GM18498 (cell line): Measurements from ENCODE around the gene DIS3L2.

ENCODE experiments used
- ATAC-seq: cut with Tn5 transposase; IDR thresholded peaks from one replicate; pipeline ENCODE4 v1.9.1; 2021; ENCODE audit warnings: mild to moderate bottlenecking, moderate library complexity; ENCODE audit not compliant: unreplicated experiment

DIS3L2 gene

GRCh38 chr2:232250246-232251175 lies 289.0 kb downstream of the DIS3L2 start:
- ATAC-seq = no peak

GRCh38 chr2:232255033-232255432 lies 293.5 kb downstream of the DIS3L2 start:
- ATAC-seq = no peak

DNA sequence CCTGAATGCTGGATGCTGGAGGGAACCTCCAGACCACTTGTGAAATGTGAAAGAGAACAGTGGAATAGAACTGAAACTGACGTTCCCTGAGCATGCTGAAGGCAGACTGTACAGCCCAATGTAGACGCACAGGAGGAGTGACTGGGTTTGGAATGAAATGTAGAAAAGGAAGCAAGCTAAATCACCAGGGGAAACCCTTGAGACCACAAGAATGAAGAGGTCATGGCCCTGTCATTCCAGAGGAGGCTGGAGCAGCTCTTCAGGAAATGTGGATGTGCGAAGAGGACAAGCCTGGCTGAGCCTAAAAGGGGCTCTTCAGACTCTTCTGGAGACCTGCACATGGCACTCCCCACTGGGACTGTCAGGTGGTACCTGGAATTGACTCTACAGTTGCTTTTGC lies 298.6 kb downstream of the DIS3L2 start:
- no peak for ATAC-seq

- ATAC-seq = no peak
These were observed 300.3 kb downstream of the DIS3L2 start for GRCh38 chr2:232261776-232262175.

GRCh38 chr2:232263295-232263694 lies 301.8 kb downstream of the DIS3L2 start:
- no peak for ATAC-seq

- ATAC-seq = no peak
These were observed 302.6 kb downstream of the DIS3L2 start for GRCh38 chr2:232264081-232264480.

DNA sequence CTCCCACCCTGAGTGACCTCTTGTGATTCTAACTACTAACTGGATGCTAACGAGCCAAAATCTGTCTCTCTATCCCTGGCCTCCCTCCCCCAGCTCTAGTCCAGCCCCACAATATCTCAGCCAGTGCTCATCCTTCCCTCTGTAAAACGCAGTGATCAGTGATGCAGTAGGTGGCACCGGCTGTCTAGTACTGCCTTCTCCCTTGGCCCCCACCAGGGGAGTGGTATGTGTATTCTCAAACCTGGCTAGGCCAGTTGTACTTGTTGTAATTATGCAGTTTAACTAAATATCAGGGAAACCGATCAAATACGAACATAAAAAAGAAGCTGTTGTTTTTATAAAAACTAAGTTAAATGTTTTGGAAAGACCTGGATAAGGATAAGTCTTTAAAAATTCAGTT lies 303.8 kb downstream of the DIS3L2 start:
- ATAC-seq = no peak

DNA sequence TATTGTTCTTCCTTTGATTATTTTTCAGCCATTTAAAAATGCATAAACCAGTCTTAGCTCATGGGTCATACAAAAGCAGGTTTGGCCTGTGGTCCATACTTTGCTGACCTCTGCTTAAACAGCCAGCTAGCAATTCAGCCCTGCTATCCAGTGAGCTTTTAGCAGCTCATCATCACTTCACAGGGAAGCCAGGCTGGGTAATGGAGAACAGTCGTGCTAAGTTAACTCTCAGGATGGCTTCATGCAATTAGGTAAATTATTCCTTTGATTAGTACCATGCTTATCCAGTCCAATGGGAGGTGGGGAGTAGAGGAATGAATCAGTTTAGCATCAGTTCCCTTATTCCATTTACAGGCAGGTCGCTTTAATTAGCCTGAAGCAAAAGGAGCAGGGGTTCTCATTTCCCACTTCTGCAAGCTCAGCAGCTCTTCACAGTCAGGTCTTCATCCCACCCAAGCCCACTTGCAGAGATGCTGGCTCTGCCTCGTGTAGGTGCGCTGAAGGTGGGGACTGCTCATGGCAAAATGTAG lies 307.2 kb downstream of the DIS3L2 start:
- ATAC-seq = no peak

DNA sequence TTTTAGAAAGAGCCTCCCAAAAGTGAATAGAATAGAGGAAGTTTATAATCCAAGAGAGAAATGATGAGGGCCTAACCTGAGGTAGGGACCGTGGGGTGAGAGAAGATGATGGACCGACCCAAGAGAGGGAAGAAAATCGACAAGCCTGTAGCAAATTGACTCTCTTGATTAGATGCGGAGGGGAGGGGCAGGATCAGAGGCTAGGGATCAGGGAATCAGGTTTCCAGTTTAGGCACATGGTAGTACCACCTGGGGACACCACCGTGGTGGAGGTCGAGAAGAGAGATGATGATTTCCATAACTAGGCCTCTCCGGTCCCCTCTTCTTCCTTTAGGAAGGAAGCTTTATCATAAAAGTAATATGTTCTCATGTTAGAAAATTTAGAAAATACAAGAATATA lies 308.4 kb downstream of the DIS3L2 start:
- no peak for ATAC-seq

- no peak for ATAC-seq
These were observed 312.6 kb downstream of the DIS3L2 start for GRCh38 chr2:232273903-232274643.

GRCh38 chr2:232275670-232276069 lies 314.2 kb downstream of the DIS3L2 start:
- ATAC-seq = peak; percentile 42

DNA sequence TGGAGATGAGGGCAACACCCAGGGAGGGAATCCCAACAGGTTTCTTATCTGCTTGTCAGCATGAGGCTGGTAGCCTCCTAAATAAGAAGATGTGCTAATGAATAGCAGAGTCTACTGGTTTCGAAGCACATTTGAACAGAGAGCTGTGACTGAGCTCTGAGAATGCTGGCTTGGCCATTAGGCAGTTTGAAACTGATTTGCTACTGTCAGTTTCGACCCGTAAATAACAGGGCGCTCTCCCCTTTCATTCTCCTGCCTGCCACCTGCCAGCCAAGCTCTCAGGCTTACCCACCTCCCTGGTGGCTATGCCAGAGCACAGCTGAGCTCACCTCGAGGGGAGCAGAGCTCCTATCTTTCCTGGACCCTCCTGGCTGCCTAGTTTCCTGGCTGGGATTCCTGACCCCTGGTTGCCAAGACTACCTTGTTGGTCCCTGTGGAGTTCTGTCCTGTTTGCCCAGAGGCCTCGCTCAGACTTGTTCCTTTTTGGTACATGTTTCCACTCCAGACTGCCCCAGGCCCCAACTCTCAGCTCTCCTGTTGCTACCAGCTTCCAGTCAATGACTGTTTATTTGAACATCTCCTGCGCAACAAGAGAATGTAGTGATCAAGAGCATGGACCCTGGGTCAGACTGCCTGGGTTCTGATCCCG lies 314.7 kb downstream of the DIS3L2 start:
- peak; percentile 72 for ATAC-seq

- ATAC-seq = no peak
These were observed 315.3 kb downstream of the DIS3L2 start for GRCh38 chr2:232276733-232277313.

- no peak for ATAC-seq
These were observed 317.0 kb downstream of the DIS3L2 start for GRCh38 chr2:232278534-232278933.

GRCh38 chr2:232280341-232280740 lies 318.8 kb downstream of the DIS3L2 start:
- no peak for ATAC-seq

GRCh38 chr2:232281858-232282507 lies 320.5 kb downstream of the DIS3L2 start:
- no peak for ATAC-seq

- no peak for ATAC-seq
These were observed 321.1 kb downstream of the DIS3L2 start for GRCh38 chr2:232282508-232283055.

- ATAC-seq = no peak
These were observed 324.7 kb downstream of the DIS3L2 start for GRCh38 chr2:232286001-232286868.

DNA sequence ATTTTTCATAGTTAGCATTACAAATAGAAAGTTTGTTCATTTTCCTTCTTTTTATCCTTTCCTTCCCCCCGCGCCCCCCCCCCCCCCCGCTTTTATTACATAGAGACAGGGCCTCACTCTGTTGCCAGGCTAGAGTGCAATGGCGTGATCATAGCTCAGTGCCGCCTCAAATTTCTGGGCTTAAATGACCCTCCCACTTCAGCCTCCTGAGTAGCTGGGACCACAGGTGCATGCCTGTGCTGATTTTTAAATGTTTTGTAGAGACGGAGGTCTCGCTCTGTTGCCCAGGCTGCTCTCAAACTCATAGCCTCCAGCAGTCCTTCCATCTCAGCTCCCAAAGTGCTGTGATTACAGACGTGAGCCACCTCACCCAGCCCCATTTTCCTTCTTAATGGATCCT lies 325.8 kb downstream of the DIS3L2 start:
- no peak for ATAC-seq
